ENCODE data around the gene CFAP46.

GRCh38 chr10:132876131-132876860, 66.1 kb downstream of the CFAP46 start:
- no peak for TF ChIP-seq ELF4 (IDR thresholded peaks at IDR 0.05)
- TF ChIP-seq, protein P1, sequence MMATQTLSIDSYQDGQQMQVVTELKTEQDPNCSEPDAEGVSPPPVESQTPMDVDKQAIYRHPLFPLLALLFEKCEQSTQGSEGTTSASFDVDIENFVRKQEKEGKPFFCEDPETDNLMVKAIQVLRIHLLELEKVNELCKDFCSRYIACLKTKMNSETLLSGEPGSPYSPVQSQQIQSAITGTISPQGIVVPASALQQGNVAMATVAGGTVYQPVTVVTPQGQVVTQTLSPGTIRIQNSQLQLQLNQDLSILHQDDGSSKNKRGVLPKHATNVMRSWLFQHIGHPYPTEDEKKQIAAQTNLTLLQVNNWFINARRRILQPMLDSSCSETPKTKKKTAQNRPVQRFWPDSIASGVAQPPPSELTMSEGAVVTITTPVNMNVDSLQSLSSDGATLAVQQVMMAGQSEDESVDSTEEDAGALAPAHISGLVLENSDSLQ (IDR thresholded peaks at IDR 0.05) = no peak
